D721Med (cell line): ENCODE measurements around the gene RNGTT.

Experiments
- DNase-seq: peaks from one replicate; pipeline ENCODE4 v3.0.0; 2011; ENCODE audit warnings: low spot score; ENCODE audit not compliant: insufficient read length
- FAIRE-seq: peaks from 2 replicates; lab custom pipeline; 2011; peaks lifted over from hg19 to GRCh38; lab: Jason Lieb, UNC
- CTCF ChIP-seq: IDR thresholded peaks from 2 replicates; pipeline ENCODE4 v1.5.1; 2012; ENCODE audit warnings: mild to moderate bottlenecking, control low read depth; ENCODE audit not compliant: insufficient read depth; ENCODE audit errors: missing control alignments

RNGTT gene

DNA sequence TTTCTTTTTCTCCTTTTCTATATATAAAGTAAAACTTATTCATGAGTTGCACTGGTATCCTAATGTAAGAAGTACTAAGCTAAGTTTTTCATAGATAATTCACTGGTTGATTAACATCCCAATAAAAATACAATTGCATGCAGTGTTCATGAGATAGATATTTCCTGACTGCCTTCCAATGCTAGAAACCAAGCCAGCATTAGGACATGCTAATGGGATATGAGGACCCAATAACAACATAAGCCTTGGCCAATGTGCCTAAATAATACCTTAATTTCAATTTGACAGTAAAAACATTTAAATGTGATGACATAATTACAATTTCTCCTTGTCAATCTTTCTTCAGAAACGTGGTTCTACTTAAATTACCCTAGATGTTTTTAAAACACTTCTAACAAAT lies 152.7 kb downstream of the RNGTT start:
- DNase-seq (no peak), FAIRE-seq (no peak)
- no peak for TF ChIP-seq CTCF

DNA sequence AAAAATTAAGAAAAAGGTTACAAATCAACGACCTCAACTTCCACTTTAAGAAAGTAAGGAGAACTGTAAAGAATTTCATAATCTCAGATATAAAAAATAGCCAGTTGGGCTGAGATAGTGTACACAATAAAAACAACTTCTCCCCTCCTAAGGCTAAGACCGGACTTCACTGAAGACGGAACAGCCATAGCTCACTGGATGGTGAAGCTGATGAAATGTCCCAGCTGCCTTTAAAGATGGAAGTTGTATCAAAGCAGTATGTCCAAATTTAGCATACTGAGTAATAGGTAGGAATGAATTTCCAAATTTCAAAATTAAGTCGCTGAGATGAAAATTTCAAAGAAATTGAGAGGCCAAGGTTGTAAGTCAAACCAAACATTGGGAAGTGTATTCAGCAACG lies 153.3 kb downstream of the RNGTT start:
- no peak for TF ChIP-seq CTCF

GRCh38 chr6:88808381-88808780 lies 155.0 kb downstream of the RNGTT start:
- DNase-seq (no peak), FAIRE-seq (no peak)
- TF ChIP-seq CTCF, result no peak

More for the DNA sequence above, 153.3 kb downstream of the RNGTT start:
- no peak for DNase-seq
- FAIRE-seq, result no peak

DNA sequence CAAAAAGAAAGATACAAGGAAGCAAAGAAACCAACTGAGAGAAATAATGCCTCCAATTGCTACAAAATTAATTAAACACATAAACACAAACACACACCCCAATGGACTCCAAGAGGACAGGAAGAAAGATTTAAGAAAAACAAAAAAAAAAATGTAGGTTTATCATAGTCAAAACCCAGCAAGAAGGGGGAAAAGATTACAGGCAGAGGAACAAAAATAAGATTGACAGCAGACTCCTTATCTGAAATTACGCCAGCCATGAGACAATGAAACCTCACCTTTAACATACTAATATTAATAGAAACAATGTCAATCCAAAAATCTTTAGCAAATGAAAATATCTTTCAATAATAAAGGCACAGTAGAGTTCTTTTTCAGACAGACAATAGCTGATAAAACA lies 155.8 kb downstream of the RNGTT start:
- no peak for FAIRE-seq
- no peak for DNase-seq
- no peak for TF ChIP-seq CTCF

DNA sequence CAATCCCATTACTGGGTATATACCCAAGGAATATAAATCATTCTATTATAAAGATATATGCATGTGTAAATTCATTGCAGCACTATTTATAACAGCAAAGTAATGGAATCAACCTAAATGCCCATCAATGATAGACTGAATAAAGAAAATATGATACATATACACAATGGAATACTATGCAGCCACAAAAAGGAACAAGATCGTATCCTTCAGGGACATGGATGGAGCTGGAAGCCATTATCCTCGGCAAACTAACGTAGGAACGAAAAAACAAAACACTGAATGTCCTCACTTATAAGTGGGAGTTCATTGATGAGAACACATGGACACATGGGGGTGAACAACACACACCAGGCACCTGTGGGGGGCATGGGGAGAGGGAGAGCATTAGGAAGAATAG lies 156.7 kb downstream of the RNGTT start:
- FAIRE-seq (no peak), DNase-seq (no peak)
- no peak for TF ChIP-seq CTCF

DNA sequence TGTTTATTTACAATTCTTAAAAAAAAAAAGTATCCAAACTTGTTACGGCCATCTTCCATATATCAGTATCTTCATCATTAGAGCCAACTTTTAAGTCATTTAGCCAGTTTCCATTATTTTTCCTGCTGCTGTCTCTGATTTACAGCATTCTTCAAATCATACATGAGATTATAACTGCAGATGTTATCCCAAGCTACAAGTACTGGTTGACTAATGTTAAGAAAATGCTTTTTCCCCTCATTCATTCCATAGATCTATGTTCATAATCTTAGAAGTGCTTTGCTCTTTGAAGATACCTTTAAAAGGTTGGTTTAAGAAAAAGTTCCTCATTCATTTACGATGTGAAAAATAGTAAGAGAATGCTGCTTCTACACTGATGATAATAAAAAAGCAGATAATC lies 158.7 kb downstream of the RNGTT start:
- no peak for TF ChIP-seq CTCF
- DNase-seq (no peak), FAIRE-seq (peak; percentile 6)

- no peak for TF ChIP-seq CTCF
- FAIRE-seq (no peak), DNase-seq (no peak)
Measured at GRCh38 chr6:88785478-88785877, 177.9 kb downstream of the RNGTT start.
